Endothelial cell of umbilical vein (primary cell): ENCODE results near the gene MCM9. TPM values are rescaled to one million over a fixed set of nuclear protein-coding genes. Genes with fewer than 3 reads are reported as not detected.

Source experiments
- BruUV-seq: library from RNA; stranded (reverse); fragments of 400-500 nt; replicated peaks from 2 replicates; lab custom pipeline; 2021; lab: Mats Ljungman, UMichigan
- CTCF ChIA-PET: fragments of 300-600, 350-600 bp; sonication (Branson Sonifier 250); formaldehyde crosslinking; loops from one replicate; lab custom pipeline; 2021; ENCODE audit warnings: antibody characterized with exemption, inconsistent platforms; lab: Charles Lee
- POLR2A ChIA-PET: fragments of 300-600, 350-600 bp; sonication (Branson Sonifier 250); formaldehyde crosslinking; loops from one replicate; lab custom pipeline; 2021; ENCODE audit warnings: antibody characterized with exemption, inconsistent platforms; lab: Charles Lee
- DNase-seq: peaks from one replicate; pipeline ENCODE4 v3.0.0-alpha.2; 2011; ENCODE audit warnings: low read depth, low spot score
- FAIRE-seq: peaks from 2 replicates; lab custom pipeline; 2011; peaks lifted over from hg19 to GRCh38; lab: Jason Lieb, UNC
- H2AFZ ChIP-seq: 2 replicates; pipeline ENCODE4 v1.6.0; 2012; ENCODE audit warnings: low read depth, low read length, control low read depth, inconsistent platforms
- H3K27ac ChIP-seq: 2 replicates; pipeline ENCODE4 v1.5.1; 2011; ENCODE audit warnings: low read depth, mild to moderate bottlenecking, control low read depth, low read length, moderate library complexity; ENCODE audit not compliant: insufficient read depth
- H3K27me3 ChIP-seq, 2 experiments: 2 replicates each; pipeline versions ENCODE4 v1.6.0 to v1.6.1; 2011; ENCODE audit warnings: low read length in 2 of 2, mixed read lengths in 1 of 2; ENCODE audit not compliant: control insufficient read depth in 2 of 2, insufficient read depth in 2 of 2
- H3K36me3 ChIP-seq, 2 experiments: 2 replicates in 1 of 2; 3 replicates in 1 of 2; pipeline ENCODE4 v1.5.1; 2011; ENCODE audit warnings: low read length in 2 of 2, mild to moderate bottlenecking in 1 of 2, moderate library complexity in 1 of 2; ENCODE audit not compliant: control insufficient read depth in 2 of 2, insufficient read depth in 2 of 2; ENCODE audit errors: extremely low read depth in 1 of 2
- H3K4me1 ChIP-seq: 3 replicates; pipeline ENCODE4 v1.5.1; 2011; ENCODE audit warnings: mild to moderate bottlenecking, low read length; ENCODE audit not compliant: control insufficient read depth, insufficient read depth; ENCODE audit errors: extremely low read depth
- H3K4me2 ChIP-seq: 2 replicates; pipeline ENCODE4 v1.6.1; 2011; ENCODE audit warnings: low read length, control low read depth, mixed read lengths; ENCODE audit not compliant: insufficient read depth
- H3K4me3 ChIP-seq, 3 experiments: fragments of 200-600 bp in 1 of 3; sonication (generic), shearing (Covaris generic) in 1 of 3; replicated peaks in 1 of 3; 2 replicates each; pipeline ENCODE4 v1.5.1; 2011 to 2016; ENCODE audit warnings: control low read depth in 3 of 3, low read length in 3 of 3, mild to moderate bottlenecking in 2 of 3, inconsistent platforms in 1 of 3, low read depth in 1 of 3, moderate library complexity in 1 of 3; ENCODE audit not compliant: insufficient read depth in 1 of 3
- H3K79me2 ChIP-seq: 2 replicates; pipeline ENCODE4 v1.6.0; 2012; ENCODE audit warnings: low read length, inconsistent platforms; ENCODE audit not compliant: control insufficient read depth, insufficient read depth
- H3K9ac ChIP-seq: replicated peaks from 2 replicates; pipeline ENCODE3; 2011; ENCODE audit warnings: low read length, control low read depth; ENCODE audit not compliant: insufficient read depth; ENCODE audit errors: extremely low read depth
- H3K9me1 ChIP-seq: replicated peaks from 3 replicates; pipeline ENCODE4 v1.6.0; 2011; ENCODE audit warnings: mild to moderate bottlenecking, low read length; ENCODE audit not compliant: control insufficient read depth, insufficient read depth; ENCODE audit errors: extremely low read depth
- H3K9me3 ChIP-seq: replicated peaks from 2 replicates; pipeline ENCODE4 v1.5.1; 2012; ENCODE audit warnings: low read length, inconsistent platforms; ENCODE audit not compliant: control insufficient read depth, insufficient read depth
- H4K20me1 ChIP-seq: replicated peaks from 2 replicates; pipeline ENCODE3; 2011; ENCODE audit warnings: mild to moderate bottlenecking, low read length; ENCODE audit not compliant: control insufficient read depth, insufficient read depth; ENCODE audit errors: extremely low read depth
- CTCF ChIP-seq, 2 donors: IDR thresholded peaks; 1 replicate in 1 of 2; 2 replicates in 1 of 2; pipeline ENCODE4 v1.5.1; 2011; ENCODE audit warnings: low read length in 2 of 2, mild to moderate bottlenecking in 2 of 2, moderate library complexity in 2 of 2, control low read depth in 1 of 2, inconsistent platforms in 1 of 2, low read depth in 1 of 2; ENCODE audit not compliant: insufficient read depth in 1 of 2; ENCODE audit errors: extremely low read depth in 1 of 2
- EZH2 ChIP-seq: IDR thresholded peaks from 2 replicates; pipeline ENCODE4 v1.6.1; 2012; ENCODE audit warnings: borderline replicate concordance, low read depth, mild to moderate bottlenecking, moderate library complexity, low read length, inconsistent platforms; ENCODE audit not compliant: severe bottlenecking
- FOS ChIP-seq: IDR thresholded peaks from 2 replicates; pipeline ENCODE4 v1.6.1; 2011; ENCODE audit warnings: mild to moderate bottlenecking, low read length, moderate library complexity, borderline replicate concordance; ENCODE audit not compliant: insufficient read depth
- GATA2 ChIP-seq: IDR thresholded peaks from 2 replicates; pipeline ENCODE4 v1.7.0; 2011; ENCODE audit warnings: low read depth, mild to moderate bottlenecking, moderate library complexity, mixed read lengths, low read length; ENCODE audit not compliant: insufficient read length, insufficient read depth
- JUN ChIP-seq: IDR thresholded peaks from 2 replicates; pipeline ENCODE4 v1.6.1; 2011; ENCODE audit warnings: borderline replicate concordance, low read depth; ENCODE audit not compliant: insufficient read length, insufficient read depth
- MAX ChIP-seq: IDR thresholded peaks from 2 replicates; pipeline ENCODE4 v1.6.1; 2011; ENCODE audit not compliant: insufficient read depth, insufficient read length
- MYC ChIP-seq: IDR thresholded peaks from one replicate; pipeline ENCODE4 v1.6.1; 2011; ENCODE audit warnings: mild to moderate bottlenecking, low read depth, low read length
- POLR2A ChIP-seq: IDR thresholded peaks from 2 replicates; pipeline ENCODE4 v1.6.1; 2012; ENCODE audit warnings: low read depth, mild to moderate bottlenecking, control low read depth, low read length
- POLR2AphosphoS5 ChIP-seq: IDR thresholded peaks from 2 replicates; pipeline ENCODE4 v1.6.1; 2012; ENCODE audit warnings: low read depth, mild to moderate bottlenecking, control low read depth, low read length, moderate library complexity; ENCODE audit not compliant: insufficient read depth
- dilution Hi-C: fragments of 300-500 bp; cut with MboI; formaldehyde crosslinking; loops from one replicate; pipeline ENCODE4 v1.15.0; 2019; ENCODE audit warnings: low sequenced_read_pairs; ENCODE audit not compliant: extremely low pct_ligation_motif_present
- intact Hi-C: fragments of 100-400 bp; cut with micrococcal nuclease; formaldehyde crosslinking; loops from one replicate; pipeline ENCODE4 v1.10.0; 2022
- polyA plus RNA-seq, 4 experiments: library from polyadenylated mRNA; depleted of rRNA in 3 of 4; stranded (reverse) in 3 of 4; unstranded in 1 of 4; fragments of >200 nt; gene quantifications; 2 replicates each; pipeline versions ENCODE4 v1.2.1 to v1.2.3, GENCODE V29; 2011 to 2012; ENCODE audit warnings: missing spikeins in 1 of 4
- total RNA-seq: library from RNA; stranded (reverse); gene quantifications from 2 replicates; pipeline ENCODE4 v1.2.3, GENCODE V29; 2021

The MCM9 gene
- total and polyA plus RNA-seq, 2 donors (not counting 3 experiments of a cell fraction or from before 2014, with no cell fraction given) = 2.0 to 14.1 TPM

GRCh38 chr6:118789419-118789818 lies 145.5 kb downstream of the MCM9 start:
- Histone ChIP-seq H2AFZ (no peak overlapping the region), H3K27me3 (no peaks in the 10 kb centered on the region), H3K9me3 (no peaks in the 10 kb centered on the region), H4K20me1 (no peaks in the 10 kb centered on the region), H3K4me3 (no peak overlapping the region), H3K79me2 (no peaks in the 10 kb centered on the region), H3K4me1 (peaks cover 7% of the 10 kb centered on the region), H3K36me3 (no peaks in the 10 kb centered on the region), H3K27ac (no peak overlapping the region), H3K9ac (no peak overlapping the region), H3K4me2 (no peak overlapping the region), H3K9me1 (no peaks in the 10 kb centered on the region)
- intact Hi-C loops = no loop called here
- DNase-seq = no peak
- POLR2A ChIA-PET = no interaction called here
- CTCF ChIA-PET = interaction anchor here (1.5 to 3.0 kb wide), 3 partner anchors 11 to 20 kb away, joined by 4 to 24 read pairs (median 16); no protein-coding TSS in a partner anchor
- TF ChIP-seq POLR2A = no peak
- FAIRE-seq = no peak
- BruUV-seq = no TSS peak
- dilution Hi-C loops = no loop called here

GRCh38 chr6:118788702-118789101 lies 146.3 kb downstream of the MCM9 start:
- FAIRE-seq (no peak), DNase-seq (no peak)
- intact Hi-C loops (no loop called here), dilution Hi-C loops (no loop called here)
- no peak overlapping the region for H3K4me3 ChIP-seq
- H3K27ac ChIP-seq = no peak overlapping the region
- no peaks in the 10 kb centered on the region for H4K20me1 ChIP-seq
- H3K4me1 ChIP-seq = peaks cover 7% of the 10 kb centered on the region
- BruUV-seq = no TSS peak
- TF ChIP-seq POLR2A = no peak
- TF ChIP-seq MAX = no peak
- TF ChIP-seq EZH2 = no peak
- TF ChIP-seq JUN = no peak
- TF ChIP-seq FOS = no peak
- no peak for TF ChIP-seq CTCF (IDR thresholded peaks at IDR 0.05; ENCODE audit: extremely low read depth in 1 of 2, insufficient read depth in 1 of 2, low read depth in 1 of 2, low read length in 2 of 2)
- no peak for TF ChIP-seq GATA2
- TF ChIP-seq POLR2AphosphoS5 = no peak
- no peak for TF ChIP-seq MYC
- no peaks in the 10 kb centered on the region for H3K27me3 ChIP-seq
- ChIA-PET POLR2A (no interaction called here), CTCF (interaction anchor here (3.0 kb wide), 1 partner anchor 12 kb away, joined by 24 read pairs; no protein-coding TSS in a partner anchor)
- H3K9ac ChIP-seq = no peak overlapping the region
- no peak overlapping the region for H3K4me2 ChIP-seq
- H3K36me3 ChIP-seq = no peaks in the 10 kb centered on the region
- H3K9me1 ChIP-seq = no peaks in the 10 kb centered on the region
- no peak overlapping the region for H2AFZ ChIP-seq
- H3K9me3 ChIP-seq = no peaks in the 10 kb centered on the region
- H3K79me2 ChIP-seq = no peaks in the 10 kb centered on the region
